ENCODE measurements around the gene NPAS3.

NPAS3 gene

GRCh38 chr14:33668066-33668465, 729.4 kb downstream of the NPAS3 start:
- Histone ChIP-seq H3K27ac (ENCODE audit: low read length) (no peak overlapping the region), H3K9ac (ENCODE audit: low read depth, low read length) (no peak overlapping the region), H3K4me1 (ENCODE audit: insufficient read depth, low read length) (no peaks in the 10 kb centered on the region), H3K27me3 (ENCODE audit: insufficient read depth, low read length, poor library complexity) (peaks cover 8% of the 10 kb centered on the region), H4K20me1 (ENCODE audit: insufficient read depth, low read length) (no peaks in the 10 kb centered on the region), H3K9me3 (ENCODE audit: insufficient read depth, low read length, severe bottlenecking) (no peaks in the 10 kb centered on the region), H3K36me3 (ENCODE audit: insufficient read depth, low read length) (no peaks in the 10 kb centered on the region), H3K4me2 (ENCODE audit: insufficient read depth, low read length) (no peak overlapping the region), H3K79me2 (ENCODE audit: insufficient read depth, low read length) (no peaks in the 10 kb centered on the region), H2AFZ (ENCODE audit: low read depth, low read length) (no peak overlapping the region), H3K4me3 (ENCODE audit: low read depth in 1 of 2, low read length in 2 of 2) (no peak overlapping the region)
- DNase-seq: no peak
- no peak for ATAC-seq (ENCODE audit: insufficient read depth, low read depth)
- TF ChIP-seq CTCF (IDR thresholded peaks at IDR 0.05; ENCODE audit: borderline replicate concordance, extremely low read depth, low read length, poor library complexity, severe bottlenecking): no peak
- no peak for TF ChIP-seq EZH2 (IDR thresholded peaks at IDR 0.05; ENCODE audit: borderline replicate concordance, low read depth, low read length, severe bottlenecking)

- peaks cover 8% of the 10 kb centered on the region for H3K27me3 ChIP-seq (ENCODE audit: insufficient read depth, low read length, poor library complexity)
- H3K4me2 ChIP-seq (ENCODE audit: insufficient read depth, low read length): no peak overlapping the region
- H4K20me1 ChIP-seq (ENCODE audit: insufficient read depth, low read length): no peaks in the 10 kb centered on the region
- no peak overlapping the region for H3K4me3 ChIP-seq (ENCODE audit: low read depth in 1 of 2, low read length in 2 of 2)
- no peak overlapping the region for H3K27ac ChIP-seq (ENCODE audit: low read length)
- no peak for TF ChIP-seq CTCF (IDR thresholded peaks at IDR 0.05; ENCODE audit: borderline replicate concordance, extremely low read depth, low read length, poor library complexity, severe bottlenecking)
- no peak for TF ChIP-seq EZH2 (IDR thresholded peaks at IDR 0.05; ENCODE audit: borderline replicate concordance, low read depth, low read length, severe bottlenecking)
- H3K9me3 ChIP-seq (ENCODE audit: insufficient read depth, low read length, severe bottlenecking): no peaks in the 10 kb centered on the region
- H3K9ac ChIP-seq (ENCODE audit: low read depth, low read length): no peak overlapping the region
- DNase-seq (no peak), ATAC-seq (ENCODE audit: insufficient read depth, low read depth) (no peak)
- H2AFZ ChIP-seq (ENCODE audit: low read depth, low read length): no peak overlapping the region
- no peaks in the 10 kb centered on the region for H3K36me3 ChIP-seq (ENCODE audit: insufficient read depth, low read length)
- H3K79me2 ChIP-seq (ENCODE audit: insufficient read depth, low read length): no peaks in the 10 kb centered on the region
- no peaks in the 10 kb centered on the region for H3K4me1 ChIP-seq (ENCODE audit: insufficient read depth, low read length)
These were observed 730.4 kb downstream of the NPAS3 start for GRCh38 chr14:33669111-33669510.

GRCh38 chr14:33670235-33670634, 731.6 kb downstream of the NPAS3 start:
- Histone ChIP-seq H3K27me3 (ENCODE audit: insufficient read depth, low read length, poor library complexity) (peaks cover 8% of the 10 kb centered on the region), H3K27ac (ENCODE audit: low read length) (no peak overlapping the region), H3K79me2 (ENCODE audit: insufficient read depth, low read length) (no peaks in the 10 kb centered on the region), H3K9me3 (ENCODE audit: insufficient read depth, low read length, severe bottlenecking) (no peaks in the 10 kb centered on the region), H4K20me1 (ENCODE audit: insufficient read depth, low read length) (no peaks in the 10 kb centered on the region), H3K4me1 (ENCODE audit: insufficient read depth, low read length) (no peaks in the 10 kb centered on the region), H3K9ac (ENCODE audit: low read depth, low read length) (no peak overlapping the region), H3K4me2 (ENCODE audit: insufficient read depth, low read length) (no peak overlapping the region), H2AFZ (ENCODE audit: low read depth, low read length) (no peak overlapping the region), H3K4me3 (ENCODE audit: low read depth in 1 of 2, low read length in 2 of 2) (no peak overlapping the region), H3K36me3 (ENCODE audit: insufficient read depth, low read length) (no peaks in the 10 kb centered on the region)
- DNase-seq (no peak), ATAC-seq (ENCODE audit: insufficient read depth, low read depth) (no peak)
- TF ChIP-seq EZH2 (IDR thresholded peaks at IDR 0.05; ENCODE audit: borderline replicate concordance, low read depth, low read length, severe bottlenecking): no peak
- no peak for TF ChIP-seq CTCF (IDR thresholded peaks at IDR 0.05; ENCODE audit: borderline replicate concordance, extremely low read depth, low read length, poor library complexity, severe bottlenecking)

- H3K4me1 ChIP-seq (ENCODE audit: insufficient read depth, low read length): no peaks in the 10 kb centered on the region
- no peak overlapping the region for H3K4me3 ChIP-seq (ENCODE audit: low read depth in 1 of 2, low read length in 2 of 2)
- no peak for ATAC-seq (ENCODE audit: insufficient read depth, low read depth)
- no peak overlapping the region for H2AFZ ChIP-seq (ENCODE audit: low read depth, low read length)
- no peak overlapping the region for H3K4me2 ChIP-seq (ENCODE audit: insufficient read depth, low read length)
- DNase-seq: no peak
- H3K9me3 ChIP-seq (ENCODE audit: insufficient read depth, low read length, severe bottlenecking): no peaks in the 10 kb centered on the region
- H3K36me3 ChIP-seq (ENCODE audit: insufficient read depth, low read length): no peaks in the 10 kb centered on the region
- peaks cover 12% of the 10 kb centered on the region for H3K27me3 ChIP-seq (ENCODE audit: insufficient read depth, low read length, poor library complexity)
- TF ChIP-seq CTCF (IDR thresholded peaks at IDR 0.05; ENCODE audit: borderline replicate concordance, extremely low read depth, low read length, poor library complexity, severe bottlenecking): no peak
- no peak for TF ChIP-seq EZH2 (IDR thresholded peaks at IDR 0.05; ENCODE audit: borderline replicate concordance, low read depth, low read length, severe bottlenecking)
- no peaks in the 10 kb centered on the region for H4K20me1 ChIP-seq (ENCODE audit: insufficient read depth, low read length)
- no peak overlapping the region for H3K27ac ChIP-seq (ENCODE audit: low read length)
- no peaks in the 10 kb centered on the region for H3K79me2 ChIP-seq (ENCODE audit: insufficient read depth, low read length)
- H3K9ac ChIP-seq (ENCODE audit: low read depth, low read length): no peak overlapping the region
These were observed 732.9 kb downstream of the NPAS3 start for GRCh38 chr14:33671556-33671955.

All from DND-41 (cell line).